ENCODE measurements around the gene ZDHHC22.

Gene ZDHHC22

DNA sequence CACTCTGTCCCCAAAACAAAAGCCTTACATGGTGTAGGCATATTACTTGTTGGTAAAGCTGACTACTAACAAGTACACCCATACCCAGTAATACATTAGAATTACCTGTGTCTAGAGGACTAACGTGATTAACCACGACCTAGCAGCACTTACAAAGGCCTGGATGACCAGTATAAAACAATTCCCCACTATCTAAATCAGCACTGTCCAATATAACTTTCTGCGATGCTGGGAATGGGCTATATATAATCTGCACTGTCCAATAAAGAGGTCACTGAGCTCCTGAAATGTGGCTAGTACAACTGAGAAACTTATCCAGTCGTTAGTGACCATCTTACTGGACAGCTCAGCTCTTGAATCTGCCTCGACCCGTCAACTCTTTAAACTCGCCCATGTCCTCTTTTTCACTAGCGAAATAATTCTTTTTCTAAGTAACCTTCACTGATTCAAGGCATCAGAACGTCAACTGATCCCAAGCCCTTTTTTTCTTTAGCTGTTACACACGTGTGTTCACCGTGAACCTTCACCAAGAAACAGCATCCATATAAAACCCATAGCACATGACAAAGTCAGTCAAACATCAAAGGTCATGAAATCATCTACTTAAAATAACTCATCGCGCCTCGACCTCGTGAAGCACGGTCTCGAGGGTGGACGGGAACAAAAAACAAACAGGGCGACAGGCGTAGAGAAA, 44.4 kb downstream of the ZDHHC22 start (continued):
- TF ChIP-seq POU6F1 (CRISPR knock-in tag; IDR thresholded peaks at IDR 0.05; ENCODE audit: borderline replicate concordance, low read depth) (no peak), TOX (CRISPR knock-in tag; IDR thresholded peaks at IDR 0.05; ENCODE audit: borderline replicate concordance) (no peak), ARNTL (CRISPR knock-in tag; IDR thresholded peaks at IDR 0.05; ENCODE audit: borderline replicate concordance, low read depth) (no peak), ZFP30 (CRISPR knock-in tag; IDR thresholded peaks at IDR 0.05) (no peak), CSDC2 (CRISPR knock-in tag; IDR thresholded peaks at IDR 0.05) (no peak)

- no peak for ATAC-seq
- TF ChIP-seq PPARA (CRISPR knock-in tag; IDR thresholded peaks at IDR 0.05; ENCODE audit: borderline replicate concordance) = no peak
- TF ChIP-seq BACH2 (CRISPR knock-in tag; IDR thresholded peaks at IDR 0.05; ENCODE audit: borderline replicate concordance) = no peak
- TF ChIP-seq, protein P1, sequence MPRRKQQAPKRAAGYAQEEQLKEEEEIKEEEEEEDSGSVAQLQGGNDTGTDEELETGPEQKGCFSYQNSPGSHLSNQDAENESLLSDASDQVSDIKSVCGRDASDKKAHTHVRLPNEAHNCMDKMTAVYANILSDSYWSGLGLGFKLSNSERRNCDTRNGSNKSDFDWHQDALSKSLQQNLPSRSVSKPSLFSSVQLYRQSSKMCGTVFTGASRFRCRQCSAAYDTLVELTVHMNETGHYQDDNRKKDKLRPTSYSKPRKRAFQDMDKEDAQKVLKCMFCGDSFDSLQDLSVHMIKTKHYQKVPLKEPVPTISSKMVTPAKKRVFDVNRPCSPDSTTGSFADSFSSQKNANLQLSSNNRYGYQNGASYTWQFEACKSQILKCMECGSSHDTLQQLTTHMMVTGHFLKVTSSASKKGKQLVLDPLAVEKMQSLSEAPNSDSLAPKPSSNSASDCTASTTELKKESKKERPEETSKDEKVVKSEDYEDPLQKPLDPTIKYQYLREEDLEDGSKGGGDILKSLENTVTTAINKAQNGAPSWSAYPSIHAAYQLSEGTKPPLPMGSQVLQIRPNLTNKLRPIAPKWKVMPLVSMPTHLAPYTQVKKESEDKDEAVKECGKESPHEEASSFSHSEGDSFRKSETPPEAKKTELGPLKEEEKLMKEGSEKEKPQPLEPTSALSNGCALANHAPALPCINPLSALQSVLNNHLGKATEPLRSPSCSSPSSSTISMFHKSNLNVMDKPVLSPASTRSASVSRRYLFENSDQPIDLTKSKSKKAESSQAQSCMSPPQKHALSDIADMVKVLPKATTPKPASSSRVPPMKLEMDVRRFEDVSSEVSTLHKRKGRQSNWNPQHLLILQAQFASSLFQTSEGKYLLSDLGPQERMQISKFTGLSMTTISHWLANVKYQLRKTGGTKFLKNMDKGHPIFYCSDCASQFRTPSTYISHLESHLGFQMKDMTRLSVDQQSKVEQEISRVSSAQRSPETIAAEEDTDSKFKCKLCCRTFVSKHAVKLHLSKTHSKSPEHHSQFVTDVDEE (CRISPR knock-in tag; IDR thresholded peaks at IDR 0.05) = no peak
- TF ChIP-seq OSR1 (CRISPR knock-in tag; IDR thresholded peaks at IDR 0.05) = no peak
Measured at GRCh38 chr14:77094672-77095284, 46.8 kb downstream of the ZDHHC22 start.

DNA sequence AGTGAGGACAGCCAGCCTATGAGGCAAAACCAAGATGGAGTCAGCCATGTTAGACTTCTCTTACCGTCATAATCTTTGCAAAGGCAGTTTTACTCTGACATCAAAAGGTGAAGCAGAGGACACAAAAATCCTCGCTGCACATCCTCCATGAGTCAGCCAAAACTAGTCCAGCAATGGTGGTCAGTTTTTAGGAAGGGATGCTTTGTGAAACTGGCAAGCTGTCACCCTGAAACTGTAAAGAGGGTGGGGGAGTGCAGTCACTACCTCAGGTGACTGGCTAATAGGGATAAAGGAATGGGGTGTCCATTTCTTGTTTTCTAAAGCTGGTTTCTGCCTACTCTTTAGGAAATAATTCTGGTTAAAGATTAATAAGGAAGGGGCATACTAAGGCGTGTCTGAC, 48.9 kb downstream of the ZDHHC22 start:
- ATAC-seq = no peak
- TF ChIP-seq CSDC2 (CRISPR knock-in tag; IDR thresholded peaks at IDR 0.05) (no peak), TOX (CRISPR knock-in tag; IDR thresholded peaks at IDR 0.05; ENCODE audit: borderline replicate concordance) (no peak), TCF4 (CRISPR knock-in tag; IDR thresholded peaks at IDR 0.05; ENCODE audit: borderline replicate concordance) (no peak), ZNF70 (CRISPR knock-in tag; IDR thresholded peaks at IDR 0.05) (no peak), PPARA (CRISPR knock-in tag; IDR thresholded peaks at IDR 0.05; ENCODE audit: borderline replicate concordance) (no peak), CSRNP3 (CRISPR knock-in tag; IDR thresholded peaks at IDR 0.05) (no peak)
- TF ChIP-seq, protein P1 (CRISPR knock-in tag; IDR thresholded peaks at IDR 0.05) = no peak

DNA sequence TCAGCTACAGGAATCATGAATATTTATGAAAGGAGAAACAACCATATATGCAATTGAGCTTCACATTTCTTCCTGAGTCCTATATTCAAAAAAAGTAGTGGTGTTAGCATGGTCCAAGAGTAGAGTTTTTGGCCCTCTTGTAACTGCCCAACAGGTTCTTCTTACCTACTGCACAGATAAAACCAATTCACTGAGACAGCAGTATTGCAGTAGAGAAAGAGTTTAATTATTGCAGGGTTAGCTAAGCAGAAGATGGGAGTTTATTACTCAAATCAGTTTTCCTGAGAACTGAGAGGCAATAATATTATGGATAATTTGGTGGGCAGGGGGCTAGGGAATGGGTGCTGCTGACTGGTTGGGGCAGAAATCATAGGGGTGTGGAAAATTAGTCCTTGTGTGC, 50.1 kb downstream of the ZDHHC22 start:
- TF ChIP-seq, protein P2, sequence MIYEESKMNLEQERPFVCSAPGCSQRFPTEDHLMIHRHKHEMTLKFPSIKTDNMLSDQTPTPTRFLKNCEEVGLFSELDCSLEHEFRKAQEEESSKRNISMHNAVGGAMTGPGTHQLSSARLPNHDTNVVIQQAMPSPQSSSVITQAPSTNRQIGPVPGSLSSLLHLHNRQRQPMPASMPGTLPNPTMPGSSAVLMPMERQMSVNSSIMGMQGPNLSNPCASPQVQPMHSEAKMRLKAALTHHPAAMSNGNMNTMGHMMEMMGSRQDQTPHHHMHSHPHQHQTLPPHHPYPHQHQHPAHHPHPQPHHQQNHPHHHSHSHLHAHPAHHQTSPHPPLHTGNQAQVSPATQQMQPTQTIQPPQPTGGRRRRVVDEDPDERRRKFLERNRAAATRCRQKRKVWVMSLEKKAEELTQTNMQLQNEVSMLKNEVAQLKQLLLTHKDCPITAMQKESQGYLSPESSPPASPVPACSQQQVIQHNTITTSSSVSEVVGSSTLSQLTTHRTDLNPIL (CRISPR knock-in tag; IDR thresholded peaks at IDR 0.05; ENCODE audit: low read depth) = no peak
- no peak for ATAC-seq

GRCh38 chr14:77088645-77089044, 52.9 kb downstream of the ZDHHC22 start:
- ATAC-seq = no peak
- TF ChIP-seq, protein P1 (CRISPR knock-in tag; IDR thresholded peaks at IDR 0.05) = no peak
- TF ChIP-seq RARB (CRISPR knock-in tag; IDR thresholded peaks at IDR 0.05) = no peak
- TF ChIP-seq ZFP3 (CRISPR knock-in tag; IDR thresholded peaks at IDR 0.05) = no peak
- no peak for TF ChIP-seq ISL1 (CRISPR knock-in tag; IDR thresholded peaks at IDR 0.05)
- no peak for TF ChIP-seq ZNF70 (CRISPR knock-in tag; IDR thresholded peaks at IDR 0.05)
- no peak for TF ChIP-seq BACH2 (CRISPR knock-in tag; IDR thresholded peaks at IDR 0.05; ENCODE audit: borderline replicate concordance)
- TF ChIP-seq CSRNP3 (CRISPR knock-in tag; IDR thresholded peaks at IDR 0.05) = no peak
- TF ChIP-seq ESRRG (CRISPR knock-in tag; IDR thresholded peaks at IDR 0.05) = no peak
- TF ChIP-seq TCF4 (CRISPR knock-in tag; IDR thresholded peaks at IDR 0.05; ENCODE audit: borderline replicate concordance) = no peak
